HG03060 (cell line): ENCODE measurements around the gene CD79A.

Experiments
- ATAC-seq: cut with Tn5 transposase; IDR thresholded peaks from one replicate; pipeline ENCODE4 v1.9.1; 2021; ENCODE audit warnings: low read depth, moderate number of reproducible peaks; ENCODE audit not compliant: unreplicated experiment

The CD79A gene

DNA sequence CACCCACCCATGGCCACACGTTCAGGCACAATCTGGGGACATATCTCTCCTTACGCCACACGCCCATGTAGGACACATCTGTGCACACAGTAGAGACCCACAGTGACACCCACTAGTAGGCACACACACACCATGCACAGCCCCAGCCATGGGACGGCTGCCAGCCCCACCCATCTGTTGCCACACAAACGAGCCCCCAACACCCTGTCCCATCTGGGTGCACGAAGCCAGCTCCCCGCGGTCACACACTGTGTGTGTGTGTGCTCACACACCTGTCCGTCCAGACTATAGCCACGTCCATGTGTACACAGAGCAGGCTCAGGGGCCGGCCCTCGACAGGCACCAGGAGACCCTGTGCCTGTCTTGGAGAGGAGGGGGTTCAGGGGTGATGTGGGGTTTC, 40.6 kb downstream of the CD79A start:
- ATAC-seq: no peak

GRCh38 chr19:41918095-41918494, 41.0 kb downstream of the CD79A start:
- ATAC-seq: no peak

DNA sequence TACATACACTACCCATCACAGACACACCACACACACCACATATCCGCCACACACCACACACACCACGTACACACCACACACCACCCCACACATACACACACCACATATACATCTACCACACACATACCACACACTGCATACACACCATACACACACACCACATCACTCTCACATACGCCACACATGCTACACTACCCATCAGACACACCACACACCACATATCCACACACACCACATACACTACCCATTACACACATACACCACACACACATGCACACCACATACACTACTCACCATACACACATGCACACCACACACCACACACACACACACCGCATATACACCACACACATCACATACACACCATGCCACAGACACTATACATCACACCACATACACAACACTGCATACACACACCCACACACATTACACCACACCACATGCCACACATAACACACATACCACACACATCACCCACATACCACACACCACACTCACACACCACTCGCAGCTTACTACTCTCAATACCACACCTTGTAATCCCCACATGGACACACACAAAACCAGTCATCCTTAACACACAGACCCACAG, 41.7 kb downstream of the CD79A start:
- no peak for ATAC-seq

- no peak for ATAC-seq
These were observed 43.1 kb downstream of the CD79A start for GRCh38 chr19:41919948-41920712.

- no peak for ATAC-seq
These were observed 44.0 kb downstream of the CD79A start for GRCh38 chr19:41920882-41921576.

- no peak for ATAC-seq
These were observed 44.8 kb downstream of the CD79A start for GRCh38 chr19:41921577-41922576.

GRCh38 chr19:41922585-41922984, 45.5 kb downstream of the CD79A start:
- no peak for ATAC-seq

DNA sequence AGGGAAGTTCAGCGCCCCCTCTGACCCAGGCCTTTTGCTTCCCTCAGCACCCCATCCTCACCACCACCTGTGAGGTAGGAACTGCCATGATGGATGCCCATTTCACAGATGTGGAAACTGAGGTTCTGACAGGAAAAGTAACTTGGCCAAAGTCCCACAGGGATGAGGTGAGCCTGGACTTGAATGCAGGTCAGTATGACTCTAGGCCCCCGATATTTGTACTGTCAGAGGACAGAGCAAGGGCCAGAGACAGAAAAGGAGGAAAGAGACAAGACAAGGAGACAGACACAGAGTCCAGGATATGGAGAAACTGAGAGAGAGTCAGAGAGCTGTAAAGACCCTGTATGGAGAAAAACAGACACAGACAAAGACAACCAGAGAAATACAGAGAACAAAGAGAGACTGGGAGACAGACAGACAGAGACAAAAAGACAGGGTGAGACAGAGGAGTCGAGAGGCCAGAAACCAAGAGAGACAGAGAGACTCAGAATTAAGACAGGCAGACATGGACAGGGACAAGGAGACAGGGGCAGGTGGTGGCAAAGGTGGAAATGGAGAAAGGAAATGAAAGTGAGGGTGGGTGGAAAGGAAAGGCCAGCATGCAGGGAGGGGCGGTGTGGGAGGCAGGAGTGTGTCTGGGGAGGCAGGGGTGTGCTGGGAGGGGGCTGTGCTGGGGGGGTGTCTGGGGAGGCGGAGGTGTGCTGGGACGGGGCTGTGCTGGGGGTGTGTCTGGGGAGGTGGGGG, 46.1 kb downstream of the CD79A start:
- no peak for ATAC-seq

- ATAC-seq: no peak
These were observed 47.4 kb downstream of the CD79A start for GRCh38 chr19:41924151-41925145.

- ATAC-seq: no peak
These were observed 48.3 kb downstream of the CD79A start for GRCh38 chr19:41925208-41926003.

- no peak for ATAC-seq
These were observed 49.1 kb downstream of the CD79A start for GRCh38 chr19:41926028-41926762.

DNA sequence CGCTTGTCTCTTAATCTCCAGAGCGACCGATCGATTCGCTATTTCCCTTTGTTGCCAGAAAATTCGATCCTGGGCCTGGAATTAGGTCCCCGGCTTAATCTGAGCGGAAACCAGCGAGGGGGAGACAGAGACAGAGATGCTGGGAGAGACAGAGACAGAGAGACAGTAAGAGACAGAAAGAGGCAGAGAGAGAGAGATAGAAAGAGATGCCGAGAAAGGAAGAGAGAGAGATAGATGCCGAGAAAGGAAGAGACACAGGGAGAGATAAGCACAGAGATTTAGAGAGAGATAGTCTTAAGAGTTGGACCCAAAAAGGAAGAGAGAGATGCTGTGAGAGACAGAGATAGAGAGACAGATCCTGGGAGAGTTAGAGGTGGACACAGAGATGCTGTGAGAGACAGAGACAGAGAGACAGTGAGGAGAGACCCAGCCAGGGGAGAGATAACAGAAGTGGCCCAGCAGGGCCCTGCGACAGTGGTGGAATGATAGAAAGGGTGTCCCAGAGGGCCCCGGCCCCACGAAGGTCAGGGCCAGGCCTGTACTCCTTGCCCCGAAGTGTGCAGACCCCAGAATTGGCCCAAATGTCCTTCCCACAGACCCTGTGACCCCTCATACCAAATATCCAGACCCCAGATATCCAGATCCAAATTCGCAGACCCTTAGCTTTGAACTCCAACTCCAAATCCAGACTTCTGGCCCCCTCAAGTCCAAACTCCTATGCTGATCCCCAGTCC, 49.9 kb downstream of the CD79A start:
- ATAC-seq: no peak

DNA sequence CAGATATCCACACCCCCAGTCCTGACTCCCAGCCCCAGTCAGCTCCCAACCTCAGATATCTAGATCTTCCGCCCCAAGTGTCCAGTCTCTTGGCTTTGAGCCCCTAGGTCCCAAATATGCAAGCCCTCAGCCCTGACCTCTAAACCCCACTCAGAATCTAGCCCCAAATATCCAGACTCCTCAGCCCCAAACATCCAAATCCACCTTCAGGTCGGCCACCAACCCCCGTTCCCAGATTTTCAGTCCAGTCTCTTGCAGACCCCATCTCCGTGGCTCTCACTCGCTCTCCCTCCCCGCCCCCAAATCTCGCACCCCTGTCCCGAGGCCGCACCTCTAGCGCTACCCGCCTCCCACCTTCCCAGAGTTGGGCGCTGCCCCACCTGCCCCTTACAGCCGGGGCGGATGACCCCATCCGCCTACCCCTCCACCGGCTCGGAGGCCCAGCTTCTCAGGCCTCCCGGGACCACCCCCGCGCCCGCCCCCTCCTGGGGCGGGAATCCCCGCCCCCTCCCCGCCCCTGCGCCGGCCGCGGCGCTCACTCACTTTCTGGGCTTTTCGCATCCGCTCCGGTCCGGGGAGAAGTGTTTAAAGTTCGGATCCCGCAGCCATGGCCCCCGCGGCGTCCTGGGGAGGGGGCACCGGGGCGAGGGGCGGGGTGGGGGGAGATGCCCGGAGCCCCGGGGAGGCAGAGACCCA, 50.6 kb downstream of the CD79A start:
- ATAC-seq: no peak

GRCh38 chr19:41928221-41928683, 51.2 kb downstream of the CD79A start, which contains the start of gene ERFL:
Gene ERFL (minus strand): TSS chr19:41928449. CDS start chr19:41912919, 15,530 bp downstream.
- no peak for ATAC-seq

DNA sequence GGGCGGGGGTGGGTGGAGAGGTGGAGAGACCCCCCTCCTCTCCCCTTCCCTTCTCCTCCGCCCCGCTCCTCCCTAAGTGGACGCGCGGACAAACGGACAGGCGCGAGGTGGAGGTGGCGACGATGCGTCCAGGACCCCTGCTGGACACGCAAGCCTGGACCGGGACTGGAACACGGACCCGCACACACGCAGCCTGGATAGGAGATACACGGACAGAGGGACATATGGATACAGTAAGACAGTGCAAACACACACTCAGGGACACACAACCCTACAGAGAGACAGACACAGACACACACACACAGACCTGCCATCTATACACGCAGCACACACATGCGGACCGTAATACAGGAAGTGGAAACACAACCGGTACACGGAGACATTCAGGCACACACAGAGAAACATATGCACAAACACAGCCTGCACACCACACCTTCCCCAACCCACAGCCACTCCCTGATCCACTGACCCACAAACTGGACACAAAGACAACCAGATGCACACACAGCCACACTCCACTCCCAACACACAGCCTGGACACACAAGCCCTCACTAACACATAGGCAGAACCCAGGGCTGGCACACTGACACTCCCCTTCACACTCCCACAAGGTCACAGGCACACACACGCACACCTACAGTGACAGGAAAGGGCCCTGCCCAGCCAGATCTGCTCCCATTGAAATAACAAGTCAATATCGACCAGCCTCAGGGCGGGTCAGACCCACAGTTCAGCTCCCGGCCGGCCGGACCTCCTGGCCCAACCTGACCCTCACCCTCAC, 51.9 kb downstream of the CD79A start:
- no peak for ATAC-seq
